IPS-20b (cell line): ENCODE data around the gene NEMP2.
A peak's percentile ranks its signal among the peaks of the same experiment; 100 is the strongest.

ENCODE experiments used
- H3K27ac ChIP-seq: one replicate; pipeline ENCODE4 v1.5.1; 2013; ENCODE audit warnings: low read length
- H3K27me3 ChIP-seq: 2 replicates; pipeline ENCODE4 v1.6.1; 2013; ENCODE audit warnings: mild to moderate bottlenecking, low read length, inconsistent platforms; ENCODE audit not compliant: insufficient read depth
- H3K36me3 ChIP-seq: 2 replicates; pipeline ENCODE4 v1.6.1; 2013; ENCODE audit warnings: low read depth, mild to moderate bottlenecking, inconsistent platforms, low read length, moderate library complexity; ENCODE audit not compliant: insufficient read depth
- H3K4me1 ChIP-seq: 2 replicates; pipeline ENCODE4 v1.6.1; 2013; ENCODE audit warnings: mild to moderate bottlenecking, control low read depth, inconsistent platforms, low read length, moderate library complexity; ENCODE audit not compliant: insufficient read depth
- H3K4me3 ChIP-seq: 2 replicates; pipeline ENCODE4 v1.5.1; 2013; ENCODE audit warnings: mild to moderate bottlenecking, low read length, inconsistent platforms
- H3K9ac ChIP-seq: 2 replicates; pipeline ENCODE4 v1.6.1; 2013; ENCODE audit warnings: low read depth, mild to moderate bottlenecking, inconsistent platforms, low read length, moderate library complexity
- H3K9me3 ChIP-seq: 2 replicates; pipeline ENCODE4 v1.6.1; 2013; ENCODE audit warnings: mild to moderate bottlenecking, low read depth, low read length, inconsistent platforms; ENCODE audit not compliant: insufficient read depth

The NEMP2 gene

DNA sequence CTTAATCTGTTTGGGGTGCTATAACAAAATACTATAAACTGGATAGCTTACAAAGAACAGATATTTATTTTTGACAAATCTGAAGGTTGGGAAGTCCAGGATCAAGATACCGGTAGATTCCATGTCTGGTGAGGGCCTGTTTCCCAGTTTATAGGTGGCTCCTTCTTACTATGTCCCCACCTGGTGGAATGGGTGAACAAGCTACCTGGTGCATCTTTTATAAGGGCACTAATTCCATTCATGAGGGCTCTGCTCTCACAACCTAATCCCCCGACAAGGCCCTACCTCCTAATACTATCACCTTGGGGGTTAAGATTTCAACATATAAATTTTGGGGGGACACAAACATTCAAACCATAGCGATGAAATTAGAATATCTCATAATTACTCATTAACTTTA lies 15.6 kb upstream of the NEMP2 start:
- no peak overlapping the region for H3K4me3 ChIP-seq
- no peak overlapping the region for H3K27ac ChIP-seq
- H3K27me3 ChIP-seq, result no peaks in the 10 kb centered on the region
- no peak overlapping the region for H3K9ac ChIP-seq
- H3K36me3 ChIP-seq, result no peaks in the 10 kb centered on the region
- H3K9me3 ChIP-seq, result no peaks in the 10 kb centered on the region
- peaks cover 3% of the 10 kb centered on the region; the same call in 1 of the 2 replicates for H3K4me1 ChIP-seq

DNA sequence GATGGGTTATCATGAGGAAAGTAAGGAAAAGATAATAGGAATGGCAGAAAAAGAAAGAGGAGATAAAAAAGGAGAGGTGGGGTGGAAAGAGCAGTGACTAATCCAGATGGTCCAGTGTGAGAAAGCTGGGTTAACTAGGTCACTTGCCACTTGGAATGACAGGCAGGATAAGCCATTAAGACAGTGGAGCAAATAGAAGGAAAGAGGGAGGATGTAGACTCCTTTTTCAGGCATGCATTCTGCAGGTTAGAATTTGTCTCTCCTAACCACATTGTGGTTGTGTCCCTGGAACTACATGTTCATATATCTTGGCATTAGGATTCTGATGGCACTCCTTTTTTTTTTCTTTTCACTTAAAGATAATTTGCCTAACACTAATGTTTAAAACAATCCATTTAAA lies 13.4 kb upstream of the NEMP2 start:
- Histone ChIP-seq H3K9me3 (no peaks in the 10 kb centered on the region), H3K27ac (no peak overlapping the region), H3K36me3 (no peaks in the 10 kb centered on the region), H3K4me1 (no peaks in the 10 kb centered on the region), H3K9ac (no peak overlapping the region), H3K27me3 (no peaks in the 10 kb centered on the region), H3K4me3 (no peak overlapping the region)

- Histone ChIP-seq H3K4me3 (no peak overlapping the region), H3K36me3 (no peaks in the 10 kb centered on the region), H3K27me3 (no peaks in the 10 kb centered on the region), H3K27ac (no peak overlapping the region), H3K9ac (no peak overlapping the region), H3K4me1 (no peaks in the 10 kb centered on the region), H3K9me3 (no peaks in the 10 kb centered on the region; the same call in 1 of the 2 replicates)
Observed at GRCh38 chr2:190546734-190547133, 12.2 kb upstream of the NEMP2 start.

GRCh38 chr2:190545555-190546385 lies 11.2 kb upstream of the NEMP2 start:
- Histone ChIP-seq H3K27me3 (no peaks in the 10 kb centered on the region), H3K4me3 (no peak overlapping the region), H3K9me3 (peaks cover under 1% of the 10 kb centered on the region; the same call in 1 of the 2 replicates), H3K9ac (no peak overlapping the region), H3K36me3 (no peaks in the 10 kb centered on the region), H3K27ac (no peak overlapping the region), H3K4me1 (no peaks in the 10 kb centered on the region)

DNA sequence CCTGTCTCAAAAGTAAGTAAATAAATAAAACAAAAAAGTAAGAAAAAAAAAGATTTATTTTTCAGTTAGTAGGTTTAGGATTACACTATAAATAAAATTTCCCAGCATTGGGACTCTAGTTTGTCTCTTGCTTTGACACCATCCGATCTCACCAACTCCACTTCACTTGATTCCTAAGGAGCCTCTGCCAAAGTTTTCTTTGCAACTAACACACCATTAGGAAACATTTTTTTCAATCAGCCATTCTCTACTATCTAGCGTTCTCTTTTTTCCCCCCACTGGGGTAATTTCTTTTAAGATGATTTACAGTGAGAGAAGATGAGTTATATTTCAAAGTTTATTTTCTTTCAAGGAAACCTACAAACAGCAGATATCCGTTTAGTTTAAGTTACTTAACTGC lies 10.6 kb upstream of the NEMP2 start:
- Histone ChIP-seq H3K4me1 (no peaks in the 10 kb centered on the region), H3K27me3 (no peaks in the 10 kb centered on the region), H3K36me3 (no peaks in the 10 kb centered on the region), H3K9ac (no peak overlapping the region), H3K4me3 (no peak overlapping the region), H3K9me3 (peaks cover 7% of the 10 kb centered on the region), H3K27ac (no peak overlapping the region)

DNA sequence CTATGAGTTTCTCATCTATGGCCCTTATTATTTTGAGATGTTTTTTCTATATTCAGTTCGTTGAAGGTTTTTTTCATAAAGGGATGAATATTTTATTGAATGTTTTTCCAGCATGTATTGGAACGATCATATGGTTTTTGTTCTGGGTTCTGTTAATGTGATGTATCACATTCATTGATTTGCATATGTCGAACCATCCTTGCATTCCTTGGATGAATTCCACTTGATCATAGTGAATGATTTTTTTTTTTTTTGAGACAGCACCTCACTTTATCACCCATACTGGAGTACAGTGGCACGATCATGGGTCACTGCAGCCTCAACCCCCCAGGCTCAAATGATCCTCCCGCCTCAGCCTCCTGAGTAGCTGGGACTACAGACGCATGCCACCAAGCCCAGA lies 5.5 kb upstream of the NEMP2 start:
- Histone ChIP-seq H3K4me1 (peaks cover 16% of the 10 kb centered on the region; the same call in 1 of the 2 replicates), H3K27me3 (no peaks in the 10 kb centered on the region), H3K27ac (no peak overlapping the region), H3K9me3 (peaks cover 34% of the 10 kb centered on the region), H3K9ac (no peak overlapping the region), H3K4me3 (no peak overlapping the region), H3K36me3 (peaks cover 5% of the 10 kb centered on the region; the same call in 1 of the 2 replicates)

- Histone ChIP-seq H3K27ac (no peak overlapping the region), H3K9me3 (peaks cover 34% of the 10 kb centered on the region), H3K36me3 (peaks cover 5% of the 10 kb centered on the region; the same call in 1 of the 2 replicates), H3K9ac (no peak overlapping the region), H3K4me3 (peak overlapping the region; percentile 11; the same call in 1 of the 2 replicates), H3K4me1 (peaks cover 16% of the 10 kb centered on the region; the same call in 1 of the 2 replicates), H3K27me3 (no peaks in the 10 kb centered on the region)
Observed at GRCh38 chr2:190538201-190538600, 3.7 kb upstream of the NEMP2 start.

DNA sequence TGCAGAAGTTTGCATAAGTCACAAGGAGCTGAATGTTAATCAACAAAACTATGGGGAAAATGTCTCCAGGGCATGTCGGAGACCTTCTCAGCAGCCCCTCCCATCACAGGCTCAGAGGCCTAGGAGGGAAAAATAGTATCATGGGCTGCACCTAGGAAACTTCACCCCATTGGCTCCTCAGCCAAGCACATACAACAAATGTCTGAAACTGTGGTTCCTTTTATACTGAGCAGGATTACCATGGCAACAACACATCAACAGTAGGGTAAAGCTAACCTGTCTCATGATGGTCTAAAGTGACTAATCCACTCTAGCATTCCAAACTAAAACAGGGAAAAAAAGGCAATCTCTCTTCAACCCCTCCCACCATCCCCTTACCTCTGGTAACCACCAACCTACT lies 3.2 kb upstream of the NEMP2 start:
- Histone ChIP-seq H3K4me3 (peak overlapping the region; percentile 11; the same call in 1 of the 2 replicates), H3K9me3 (peaks cover 34% of the 10 kb centered on the region), H3K27me3 (no peaks in the 10 kb centered on the region), H3K36me3 (peaks cover 5% of the 10 kb centered on the region; the same call in 1 of the 2 replicates), H3K9ac (no peak overlapping the region), H3K4me1 (peaks cover 16% of the 10 kb centered on the region; the same call in 1 of the 2 replicates), H3K27ac (no peak overlapping the region)

DNA sequence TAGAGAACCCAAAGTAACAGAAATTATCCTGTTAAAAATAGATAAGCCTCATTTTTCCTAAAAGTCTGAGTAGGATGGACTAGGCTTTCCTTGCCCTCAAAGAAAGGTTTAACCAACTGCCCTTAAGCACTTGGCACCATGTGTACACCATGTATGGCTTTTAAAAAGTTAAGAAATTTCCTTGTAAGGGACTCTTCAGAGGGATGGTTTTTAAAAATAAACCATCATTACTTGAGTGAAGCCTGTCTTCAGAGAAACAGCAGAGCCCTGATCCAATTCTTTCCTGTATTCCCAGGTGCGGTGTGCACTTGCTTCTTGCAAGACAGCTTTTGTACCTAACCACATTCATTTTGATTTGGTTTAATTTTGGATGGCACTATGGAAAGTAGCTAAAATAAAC lies 1.1 kb upstream of the NEMP2 start:
- H3K9me3 ChIP-seq, result peaks cover 32% of the 10 kb centered on the region
- no peak overlapping the region for H3K27ac ChIP-seq
- peaks cover 5% of the 10 kb centered on the region; the same call in 1 of the 2 replicates for H3K36me3 ChIP-seq
- no peaks in the 10 kb centered on the region for H3K27me3 ChIP-seq
- H3K4me3 ChIP-seq, result peak overlapping the region; percentile 70
- H3K9ac ChIP-seq, result peak overlapping the region; percentile 38; the same call in 1 of the 2 replicates
- H3K4me1 ChIP-seq, result peaks cover 16% of the 10 kb centered on the region; the same call in 1 of the 2 replicates

DNA sequence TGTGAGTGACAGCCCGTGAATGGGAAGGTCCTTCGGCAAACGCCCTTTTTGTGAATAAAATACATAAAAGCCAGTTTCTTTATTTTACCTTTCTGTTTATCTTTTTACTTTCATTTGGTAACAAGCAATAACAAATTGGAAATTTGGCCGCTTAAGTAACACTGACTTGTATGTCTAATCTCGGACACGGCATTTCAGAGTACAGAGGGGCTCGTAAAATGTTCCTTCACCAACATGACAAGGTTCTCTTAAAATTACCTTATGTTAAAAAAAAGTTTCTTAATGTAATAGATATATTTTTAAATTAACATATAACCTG lies 558 bp upstream of the NEMP2 start:
- no peaks in the 10 kb centered on the region for H3K27me3 ChIP-seq
- H3K36me3 ChIP-seq, result peaks cover 5% of the 10 kb centered on the region; the same call in 1 of the 2 replicates
- peak overlapping the region; percentile 88 for H3K9ac ChIP-seq
- peaks cover 16% of the 10 kb centered on the region; the same call in 1 of the 2 replicates for H3K4me1 ChIP-seq
- peaks cover 27% of the 10 kb centered on the region for H3K9me3 ChIP-seq
- peak overlapping the region; percentile 70 for H3K4me3 ChIP-seq
- H3K27ac ChIP-seq, result no peak overlapping the region

- no peaks in the 10 kb centered on the region for H3K27me3 ChIP-seq
- H3K27ac ChIP-seq, result no peak overlapping the region
- H3K4me1 ChIP-seq, result peaks cover 16% of the 10 kb centered on the region; the same call in 1 of the 2 replicates
- peak overlapping the region; percentile 88 for H3K9ac ChIP-seq
- peak overlapping the region; percentile 70 for H3K4me3 ChIP-seq
- peaks cover 16% of the 10 kb centered on the region for H3K9me3 ChIP-seq
- H3K36me3 ChIP-seq, result peaks cover 5% of the 10 kb centered on the region; the same call in 1 of the 2 replicates
Observed at GRCh38 chr2:190533968-190534309, 583 bp downstream of the NEMP2 start.
